ENCODE results near the gene FNDC5. TPM values are rescaled to one million over a fixed set of nuclear protein-coding genes. Genes with fewer than 3 reads are reported as not detected.
"Not testable (repeated sequence)": the region's sequence is repeated elsewhere in the genome, so short reads cannot be mapped to it uniquely, and the experiment has no call there.

Gene FNDC5
- 0.42 TPM in 1 of 2 replicates, not detected in the other for total RNA-seq (2014; rRNA removed; shearing (Covaris generic))
- polyA plus RNA-seq (2015; cell fraction: cytosol; rRNA removed): not detected in 2 replicates
- polyA plus RNA-seq (2015; cell fraction: nucleus; rRNA removed): 0.23 TPM in 1 of 2 replicates, not detected in the other

DNA sequence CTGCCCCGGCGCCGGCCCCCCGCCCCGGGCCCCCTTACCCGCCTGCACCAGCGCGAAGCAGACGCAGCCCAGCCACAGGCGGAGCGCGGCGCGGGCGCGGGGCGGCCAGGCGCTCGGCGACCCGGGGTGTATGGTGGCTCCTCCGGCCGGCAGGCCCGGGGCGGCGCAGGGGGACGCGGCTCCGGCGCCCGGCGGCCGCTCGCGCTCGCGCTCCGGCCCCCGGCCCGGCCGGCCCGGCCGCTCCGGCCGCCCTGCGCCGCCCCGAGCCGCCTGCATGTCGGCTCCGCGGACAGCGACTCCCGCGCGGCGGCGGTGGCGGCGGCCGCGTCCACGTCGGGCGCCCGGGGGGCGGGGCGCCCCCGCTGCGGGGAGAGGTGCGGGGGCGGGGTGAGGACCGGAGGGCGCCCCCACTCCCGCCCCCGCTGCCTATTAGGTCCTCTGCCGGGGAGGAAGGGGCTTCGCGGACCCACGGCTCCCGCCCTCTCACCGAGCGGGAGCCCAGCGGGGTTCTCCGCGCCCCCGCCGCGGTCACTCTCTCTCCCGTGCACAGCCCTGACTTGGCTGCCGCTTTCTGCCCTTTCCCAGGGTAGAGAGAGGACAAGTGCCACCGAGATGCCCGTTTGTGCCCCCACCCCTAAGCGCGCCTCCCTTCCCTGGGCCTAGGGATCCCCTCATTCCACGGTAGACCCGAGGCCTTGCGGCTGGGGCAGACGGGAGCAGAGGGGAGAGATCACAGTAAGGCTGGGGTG is at the start of gene FNDC5:
Gene FNDC5, minus strand, starts transcription at position 298 of the 749 bp plus-strand sequence.
- in situ Hi-C loops (cut with HindIII; ENCODE audit: low pct_unique_long_range_greater_than_20kb, low sequenced_read_pairs): no loop called here
- no peak for DNase-seq (ENCODE audit: low read depth, low spot score)

DNA sequence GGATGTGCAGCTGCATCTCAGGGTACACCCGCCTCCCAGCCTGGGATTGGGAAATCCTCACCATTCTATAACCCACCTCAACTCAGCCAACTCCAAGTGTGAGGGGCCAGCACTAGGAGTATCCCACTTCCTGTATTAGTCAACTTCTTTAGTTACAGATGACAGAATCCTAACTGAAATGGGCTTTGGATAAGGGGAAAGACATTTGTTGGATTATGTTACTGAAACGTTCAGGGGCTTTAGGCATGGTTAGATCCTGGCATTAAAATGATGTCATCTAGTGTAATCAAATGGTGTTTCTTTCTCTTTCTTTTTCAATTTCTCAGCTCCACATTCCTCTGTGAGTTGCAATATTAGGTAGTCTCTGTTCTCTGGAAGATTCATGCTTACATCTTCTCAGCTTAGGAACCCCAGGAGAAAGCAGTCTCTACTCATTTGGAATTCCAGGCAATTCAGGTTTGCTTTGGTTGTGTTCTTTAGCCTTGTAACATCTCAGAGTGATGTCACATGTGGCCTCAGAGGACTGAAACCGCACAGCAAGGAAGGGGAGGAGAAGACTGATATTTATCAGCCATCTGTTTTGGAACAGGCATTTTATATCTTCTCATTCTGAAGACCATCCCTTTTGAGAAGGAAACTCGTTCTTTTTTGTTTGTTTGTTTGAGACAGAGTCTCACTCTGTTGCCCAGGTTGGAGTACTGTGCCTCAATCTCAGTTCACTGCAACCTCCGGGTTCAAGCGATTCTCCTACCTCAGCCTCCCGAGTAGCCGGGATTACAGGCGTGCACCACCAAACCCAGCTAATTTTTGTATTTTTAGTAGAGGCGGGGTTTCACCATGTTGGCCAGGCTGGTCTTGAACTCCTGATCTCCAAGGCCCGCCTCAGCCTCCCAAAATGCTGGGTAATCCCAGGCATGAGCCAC is 49.4 kb upstream of the FNDC5 start:
- in situ Hi-C loops (cut with HindIII; ENCODE audit: low pct_unique_long_range_greater_than_20kb, low sequenced_read_pairs): no loop called here
- no peak for DNase-seq (ENCODE audit: low read depth, low spot score)

- in situ Hi-C loops (cut with HindIII; ENCODE audit: low pct_unique_long_range_greater_than_20kb, low sequenced_read_pairs): no loop called here
- no peak for DNase-seq (ENCODE audit: low read depth, low spot score)
These were observed 47.5 kb upstream of the FNDC5 start for GRCh38 chr1:32918179-32918578.

GRCh38 chr1:32917521-32917920 is 46.8 kb upstream of the FNDC5 start:
- DNase-seq (ENCODE audit: low read depth, low spot score): no peak
- in situ Hi-C loops (cut with HindIII; ENCODE audit: low pct_unique_long_range_greater_than_20kb, low sequenced_read_pairs): no loop called here

- in situ Hi-C loops (cut with HindIII; ENCODE audit: low pct_unique_long_range_greater_than_20kb, low sequenced_read_pairs): no loop called here
- no peak for DNase-seq (ENCODE audit: low read depth, low spot score)
These were observed 45.3 kb upstream of the FNDC5 start for GRCh38 chr1:32915766-32916706.

DNA sequence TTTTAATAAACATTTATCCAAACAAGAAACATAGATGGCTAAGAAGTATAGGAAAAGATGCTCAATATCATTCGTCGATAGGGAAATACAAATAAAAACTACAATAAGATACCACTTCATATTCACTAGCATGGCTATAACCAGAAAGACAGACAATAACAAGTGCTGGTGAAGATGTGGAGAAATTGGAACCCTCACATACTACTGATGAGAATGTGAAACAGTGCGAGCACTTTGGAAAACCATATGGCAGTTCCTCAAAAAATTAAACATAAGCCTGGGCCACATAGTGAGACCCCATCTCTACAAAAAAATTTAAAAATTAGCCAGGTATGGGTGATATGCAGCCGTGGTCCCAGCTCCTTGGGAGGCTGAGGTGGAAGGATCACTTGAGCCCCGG is 39.6 kb upstream of the FNDC5 start:
- DNase-seq (ENCODE audit: low read depth, low spot score): no peak
- in situ Hi-C loops (cut with HindIII; ENCODE audit: low pct_unique_long_range_greater_than_20kb, low sequenced_read_pairs): no loop called here

- DNase-seq (ENCODE audit: low read depth, low spot score): no peak
These were observed 36.7 kb upstream of the FNDC5 start for GRCh38 chr1:32907435-32907834.

DNA sequence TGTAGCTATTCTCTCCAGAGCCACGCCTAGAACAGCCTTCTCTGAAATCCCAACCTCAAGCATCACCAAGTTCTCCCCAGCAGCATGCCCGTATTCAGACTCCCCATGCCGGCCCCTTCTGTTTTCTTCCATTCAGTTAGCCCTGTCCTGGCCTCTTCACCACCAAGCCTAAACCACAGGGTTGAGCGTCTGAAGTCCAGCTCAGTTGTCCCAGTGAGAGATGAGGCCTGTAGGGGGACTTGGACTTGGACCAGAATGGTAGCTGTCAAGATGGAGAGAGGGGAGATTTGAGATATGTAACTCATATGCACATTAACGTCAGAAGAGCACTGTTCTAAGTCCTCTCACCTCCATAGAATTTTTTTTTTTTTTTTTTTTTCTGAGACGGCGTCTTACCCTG is 35.9 kb upstream of the FNDC5 start:
- in situ Hi-C loops (cut with HindIII; ENCODE audit: low pct_unique_long_range_greater_than_20kb, low sequenced_read_pairs): no loop called here
- DNase-seq (ENCODE audit: low read depth, low spot score): no peak

More at GRCh38 chr1:32907435-32907834, 36.7 kb upstream of the FNDC5 start:
- in situ Hi-C loops (cut with HindIII; ENCODE audit: low pct_unique_long_range_greater_than_20kb, low sequenced_read_pairs): no loop called here

DNA sequence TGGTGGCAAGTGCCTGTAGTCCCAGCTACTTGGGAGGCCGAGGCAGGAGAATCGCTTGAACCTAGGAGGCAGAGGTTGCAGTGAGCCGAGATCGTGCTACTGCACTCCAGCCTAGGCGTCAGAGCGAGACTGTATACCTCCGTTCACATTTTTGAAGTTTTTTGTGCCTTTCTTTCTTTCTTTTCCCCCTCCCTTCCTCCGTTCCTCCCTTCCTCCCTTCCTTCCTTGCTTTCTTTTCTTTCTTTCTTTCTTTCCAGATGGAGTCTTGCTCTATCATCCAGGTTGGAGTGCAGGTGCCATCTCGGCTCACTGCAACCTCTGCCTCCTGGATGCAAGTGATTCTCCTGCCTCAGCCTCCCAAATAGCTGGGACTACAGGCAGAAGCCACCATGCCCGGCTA is 34.9 kb upstream of the FNDC5 start:
- in situ Hi-C loops (cut with HindIII; ENCODE audit: low pct_unique_long_range_greater_than_20kb, low sequenced_read_pairs); DNase-seq (ENCODE audit: low read depth, low spot score): not testable (repeated sequence)

DNA sequence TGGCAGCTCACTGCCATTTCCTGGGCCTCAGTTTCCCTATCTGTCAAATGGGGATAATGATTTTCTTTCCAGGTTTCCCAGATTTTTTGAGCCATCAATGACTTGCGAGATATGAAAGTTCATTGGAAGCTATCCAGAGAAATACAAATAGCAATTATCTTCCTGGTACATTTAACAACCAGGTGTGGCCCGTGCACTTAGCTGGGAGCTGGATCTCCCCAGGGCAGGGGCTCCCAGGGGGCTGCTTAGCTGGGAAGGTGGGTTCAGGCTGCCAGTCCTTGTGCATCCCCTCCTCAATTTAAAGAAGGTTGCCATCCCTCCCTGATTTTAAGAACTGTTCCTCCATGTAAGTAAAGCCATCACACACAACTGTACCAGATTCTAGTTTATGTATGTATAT is 34.1 kb upstream of the FNDC5 start:
- in situ Hi-C loops (cut with HindIII; ENCODE audit: low pct_unique_long_range_greater_than_20kb, low sequenced_read_pairs): no loop called here
- DNase-seq (ENCODE audit: low read depth, low spot score): no peak

DNA sequence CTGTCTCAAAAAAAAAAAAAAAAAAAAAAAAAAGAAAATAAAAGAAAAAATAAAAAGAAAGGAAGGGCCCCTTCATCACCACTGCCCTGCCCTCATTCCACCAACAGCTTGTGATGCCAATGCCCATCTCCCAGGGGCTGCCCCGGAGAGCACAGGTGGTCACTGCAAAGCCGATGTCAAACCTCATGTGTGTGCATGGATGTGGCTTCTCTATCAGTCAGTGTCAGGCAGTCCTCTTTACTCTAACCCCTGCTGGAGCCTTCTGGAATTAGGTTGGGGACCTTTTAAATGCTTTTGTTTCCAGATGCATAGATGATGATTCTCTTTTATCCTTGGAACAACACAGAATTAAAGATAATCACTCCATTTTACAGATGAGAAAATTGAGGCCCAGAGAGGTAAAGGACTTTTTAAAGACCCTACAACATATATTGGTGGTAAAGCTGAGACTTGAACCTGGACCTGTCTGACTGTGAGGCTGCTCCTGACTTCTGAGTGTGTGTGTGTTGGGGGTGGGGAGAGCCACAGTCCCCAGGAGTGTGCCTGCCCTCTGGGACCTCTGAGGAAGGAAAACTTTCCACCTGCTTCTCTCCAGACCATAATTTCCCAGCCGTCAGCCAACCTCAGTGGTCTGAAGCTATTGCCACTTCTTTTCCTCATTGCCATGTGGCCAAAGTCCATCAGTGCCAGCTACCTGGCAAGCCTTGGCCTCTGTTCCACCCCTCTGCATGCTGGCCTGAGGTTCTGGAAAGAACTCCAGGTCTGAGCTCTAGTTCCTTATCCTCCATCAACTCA is 33.5 kb upstream of the FNDC5 start:
- DNase-seq (ENCODE audit: low read depth, low spot score): no peak
- in situ Hi-C loops (cut with HindIII; ENCODE audit: low pct_unique_long_range_greater_than_20kb, low sequenced_read_pairs): no loop called here

DNA sequence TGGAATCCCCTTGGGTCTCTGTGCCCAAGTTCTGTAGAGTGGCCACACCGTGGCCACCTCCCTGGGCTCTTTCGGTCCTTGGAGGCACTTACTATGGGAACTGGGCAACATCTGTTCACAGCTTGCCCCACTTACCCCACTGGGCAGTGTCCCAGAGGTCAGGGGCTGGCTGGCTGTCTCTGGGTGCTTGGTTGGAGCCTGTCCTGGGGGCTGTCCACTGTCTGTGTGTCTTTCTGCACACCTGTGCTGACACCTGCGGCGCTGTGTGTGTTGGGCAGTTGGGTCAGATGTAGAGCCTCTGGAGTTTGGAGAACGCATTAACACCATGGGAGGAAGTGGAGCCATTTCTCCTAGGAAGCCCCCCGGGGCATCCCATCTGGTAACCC is 31.8 kb upstream of the FNDC5 start:
- in situ Hi-C loops (cut with HindIII; ENCODE audit: low pct_unique_long_range_greater_than_20kb, low sequenced_read_pairs): no loop called here
- no peak for DNase-seq (ENCODE audit: low read depth, low spot score)

- in situ Hi-C loops (cut with HindIII; ENCODE audit: low pct_unique_long_range_greater_than_20kb, low sequenced_read_pairs): no loop called here
- no peak for DNase-seq (ENCODE audit: low read depth, low spot score)
These were observed 31.3 kb upstream of the FNDC5 start for GRCh38 chr1:32901823-32902534.

DNA sequence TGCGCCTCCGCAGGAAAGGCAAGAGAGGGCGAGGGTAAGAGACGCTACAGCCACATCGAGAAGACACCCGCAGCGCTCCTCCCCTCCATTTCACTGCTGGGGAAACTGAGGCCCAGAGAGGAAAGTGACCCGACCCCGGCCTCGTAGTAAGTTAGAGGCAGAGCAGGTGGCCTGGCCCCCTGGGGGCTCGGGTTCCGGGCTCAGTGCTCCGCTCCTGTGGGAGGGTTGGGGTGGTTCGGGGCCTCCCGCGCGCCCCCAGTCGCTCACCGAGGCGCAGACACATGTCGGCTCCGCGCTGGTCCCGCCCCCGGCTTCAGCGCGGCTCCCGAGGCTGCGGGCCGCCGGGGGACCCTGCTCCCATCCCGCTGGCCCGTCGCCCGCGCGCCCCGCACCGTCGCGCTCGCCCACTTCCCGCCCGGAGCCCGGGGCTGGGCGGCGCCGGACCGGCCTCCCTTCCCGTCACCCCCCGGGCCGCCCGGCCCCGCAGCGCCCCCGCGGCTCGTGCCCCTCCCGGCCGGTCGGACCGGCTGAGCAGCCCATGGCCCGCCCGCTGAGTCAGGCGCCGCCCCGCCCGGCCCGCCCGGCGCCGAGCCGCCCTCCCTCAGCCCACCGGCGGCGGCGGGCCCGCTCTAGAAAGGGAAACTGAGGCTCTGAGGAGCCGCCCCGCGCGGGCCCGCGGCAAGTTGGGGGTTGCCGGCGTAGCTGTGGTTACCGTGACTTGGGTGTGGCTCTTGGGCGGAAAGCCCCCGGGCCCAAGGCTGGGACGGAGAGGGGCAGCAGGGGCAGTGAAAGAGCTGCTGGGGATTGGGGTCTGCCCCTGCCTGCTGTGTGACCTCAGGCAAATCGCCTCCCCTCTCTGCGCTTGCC is 30.5 kb upstream of the FNDC5 start, which contains the start of gene TMEM54:
Gene TMEM54, minus strand, starts transcription at position 434 of the 867 bp plus-strand sequence. Its CDS starts 151 bp downstream, at position 283.
- peak; percentile 26 for DNase-seq (ENCODE audit: low read depth, low spot score)
- in situ Hi-C loops (cut with HindIII; ENCODE audit: low pct_unique_long_range_greater_than_20kb, low sequenced_read_pairs): no loop called here

GRCh38 chr1:32900371-32900955 is 29.8 kb upstream of the FNDC5 start:
- in situ Hi-C loops (cut with HindIII; ENCODE audit: low pct_unique_long_range_greater_than_20kb, low sequenced_read_pairs): no loop called here
- no peak for DNase-seq (ENCODE audit: low read depth, low spot score)
